Spleen (tissue), 11 donors: Measurements from ENCODE around the gene PARD6A. TPM values are rescaled to one million over a fixed set of nuclear protein-coding genes. Genes with fewer than 3 reads are reported as not detected.
A peak's percentile ranks its signal among the peaks of the same experiment; 100 is the strongest.

Source experiments
- DNase-seq: peaks from one replicate; pipeline ENCODE4 v3.0.0-alpha.2; 2020
- H3K27ac ChIP-seq, 8 donors: fragments of 200-600 bp; sonication (generic) in 7 of 8; 1 replicate in 4 of 8; 2 replicates in 4 of 8; pipeline versions ENCODE4 v1.5.0 to v1.8.0; 2016 to 2021; ENCODE audit warnings: inconsistent platforms in 4 of 8, mild to moderate bottlenecking in 4 of 8, moderate library complexity in 1 of 8
- H3K27me3 ChIP-seq, 7 donors: fragments of 200-600 bp; sonication (generic) in 6 of 7; replicated peaks in 1 of 7; 1 replicate in 4 of 7; 2 replicates in 3 of 7; pipeline versions ENCODE4 v1.5.0 to v1.8.0; 2016 to 2021; ENCODE audit warnings: inconsistent platforms in 3 of 7, mild to moderate bottlenecking in 1 of 7
- H3K36me3 ChIP-seq, 6 donors: fragments of 200-600 bp; sonication (generic) in 5 of 6; 1 replicate in 4 of 6; 2 replicates in 2 of 6; pipeline versions ENCODE4 v1.5.0 to v1.8.0; 2016 to 2021; ENCODE audit warnings: inconsistent platforms in 2 of 6
- H3K4me1 ChIP-seq, 6 donors: fragments of 200-600 bp; sonication (generic) in 5 of 6; 1 replicate in 3 of 6; 2 replicates in 3 of 6; pipeline versions ENCODE4 v1.5.0 to v1.8.0; 2016 to 2021; ENCODE audit warnings: inconsistent platforms in 3 of 6
- H3K4me3 ChIP-seq, 8 donors: fragments of 200-600 bp; sonication (generic) in 7 of 8; 1 replicate in 4 of 8; 2 replicates in 4 of 8; pipeline versions ENCODE4 v1.5.0 to v1.8.0; 2016 to 2021; ENCODE audit warnings: inconsistent platforms in 4 of 8, mild to moderate bottlenecking in 4 of 8, moderate library complexity in 2 of 8
- H3K9me3 ChIP-seq, 8 donors: fragments of 200-600 bp; sonication (generic) in 7 of 8; 1 replicate in 4 of 8; 2 replicates in 4 of 8; pipeline versions ENCODE4 v1.5.0 to v1.8.0; 2016 to 2021; ENCODE audit warnings: inconsistent platforms in 4 of 8
- POLR2A ChIP-seq, 3 donors: fragments of 450-650 bp; IDR thresholded peaks; one replicate each; pipeline ENCODE4 v1.5.1; 2017; ENCODE audit warnings: antibody characterized with exemption in 3 of 3, mild to moderate bottlenecking in 1 of 3
- POLR2AphosphoS5 ChIP-seq, 3 donors: sonication (generic); formaldehyde crosslinking; IDR thresholded peaks; one replicate each; pipeline ENCODE4 v1.5.1; 2017; ENCODE audit warnings: antibody characterized with exemption in 3 of 3
- WGBS, 5 donors: extraction: QIAGEN DNeasy Blood & Tissue Kit in 3 of 5; methylation state at CpG; one replicate each; pipeline versions ENCODE4 v1.1.5 to v1.1.7; 2013 to 2018; 5-methylcytosine and 5-hydroxymethylcytosine counted together
- intact Hi-C: fragments of 100-400 bp; cut with DNase I; formaldehyde crosslinking; loops from one replicate; pipeline ENCODE4 v1.15.0; 2023; ENCODE audit warnings: low total_unique reads
- polyA plus RNA-seq, 3 donors: library from polyadenylated mRNA; stranded (reverse); fragments of 200-250 nt; gene quantifications; one replicate each; pipeline ENCODE4 v1.2.1, GENCODE V29; 2013
- total RNA-seq, 7 donors: library from RNA; depleted of rRNA in 3 of 7; stranded (reverse); fragments of >200 nt in 3 of 7; fragmentation: NEBNext Ultra II Directional in 4 of 7; extraction: Animal tissue kit (Norgen Biotek cat#: 25700) in 4 of 7; gene quantifications; one replicate each; pipeline versions ENCODE4 v1.1.0 to v1.2.1, GENCODE V29; 2016 to 2021
- TF ChIP-seq, protein P1 (sequence below), 11 experiments: fragments of 200-600 bp in 7 of 11; fragments of 450-650 bp in 4 of 11; sonication (generic) in 4 of 11; IDR thresholded peaks in 8 of 11; conservative IDR thresholded peaks in 3 of 11; 1 replicate in 7 of 11; 2 replicates in 4 of 11; pipeline versions ENCODE4 v1.4.0 to v1.8.0; 2016 to 2021; ENCODE audit warnings: antibody characterized with exemption in 11 of 11, inconsistent platforms in 4 of 11, mild to moderate bottlenecking in 1 of 11
- donor health status: healthy with polysubstance abuse.
- donor health status: DM: no; HTN: no; CAD: no; lungs with moderate emphysema.
- donor health status: DM: no; HTN: no; CAD: no.
- donor health status: Bipolar disorder and iron deficiency.
- donor health status: healthy.
- donor health status: DM: no; HTN: no; CAD: no.
- donor health status: DM: yes; HTN: yes; CAD: no.

The PARD6A gene
- total and polyA plus RNA-seq, 10 donors = 3.3 to 13.8 (median 6.7) TPM

DNA sequence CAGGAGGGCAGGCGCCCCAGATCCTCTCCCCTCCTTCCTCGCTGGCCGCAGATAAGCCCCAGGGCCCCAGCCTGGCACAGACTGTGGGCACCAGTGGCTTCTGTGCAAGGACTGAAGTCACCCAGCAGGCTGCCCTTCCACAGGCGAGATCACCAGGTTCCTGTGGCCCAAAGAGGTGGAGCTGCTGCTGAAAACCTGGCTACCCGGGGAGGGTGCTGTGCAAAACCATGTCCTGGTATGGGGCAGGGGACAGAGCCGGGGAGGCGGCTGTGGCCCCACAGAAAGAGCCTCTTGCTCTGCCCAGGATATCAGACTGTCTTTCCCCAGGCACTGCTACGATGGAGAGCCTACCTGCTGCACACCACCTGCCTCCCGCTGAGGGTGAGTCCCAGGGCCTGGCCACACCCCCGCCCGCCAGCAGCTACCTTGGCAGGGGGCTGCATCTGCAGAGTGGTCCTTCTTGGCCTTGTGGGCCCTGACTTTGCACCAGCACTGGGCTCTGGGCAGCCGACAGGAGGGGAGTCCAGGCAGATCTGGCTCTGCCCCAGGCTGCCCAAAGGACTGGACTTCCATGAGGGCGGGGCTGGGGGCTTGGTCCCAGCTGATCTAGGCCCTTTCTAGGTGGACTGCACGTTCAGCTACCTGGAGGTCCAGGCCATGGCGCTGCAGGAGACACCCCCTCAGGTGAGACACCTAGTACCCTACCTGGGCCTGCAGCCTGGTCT, 15.2 kb upstream of the PARD6A start:
- peak overlapping the region; percentile 67 to 95 (median 82) for H3K27ac ChIP-seq
- intact Hi-C loops = no loop called here
- WGBS, 5 donors = 58 to 71% (median 64%) methylated on average over 11 to 15 of the region's 15 CpGs

DNA sequence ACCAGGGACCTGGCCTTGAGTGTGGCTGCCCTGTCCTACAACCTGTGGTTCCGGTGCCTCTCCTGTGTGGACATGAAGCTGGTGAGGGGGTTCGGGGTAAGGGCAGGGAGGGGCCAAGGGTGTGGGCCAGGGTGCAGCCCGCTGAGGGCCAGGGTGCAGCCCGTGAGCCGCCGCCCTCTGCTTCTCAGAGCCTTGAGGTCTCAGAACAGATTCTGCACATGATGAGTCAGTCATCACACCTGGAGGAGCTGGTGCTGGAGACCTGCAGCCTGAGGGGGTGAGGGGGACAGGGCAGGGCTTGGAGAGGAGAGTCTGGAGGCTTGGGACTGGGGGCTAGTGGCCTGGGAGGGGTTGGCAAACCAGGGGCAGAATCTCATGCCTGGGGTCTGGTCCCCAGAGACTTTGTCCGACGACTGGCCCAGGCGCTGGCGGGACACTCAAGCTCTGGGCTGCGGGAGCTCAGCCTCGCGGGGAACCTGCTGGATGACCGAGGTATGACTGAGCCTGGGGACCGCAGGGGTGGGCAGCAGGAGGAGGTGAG, 13.6 kb upstream of the PARD6A start:
- Histone ChIP-seq H3K27me3 (peaks cover 0 to 73% (median 6%) of the 10 kb centered on the region in 7 donors), H3K27ac (peak overlapping the region in 1 of 8 donors; percentile 95), H3K4me3 (no peak overlapping the region), H3K9me3 (no peaks in the 10 kb centered on the region), H3K36me3 (peaks cover 0 to 64% (median 39%) of the 10 kb centered on the region in 6 donors), H3K4me1 (peaks cover 8 to 60% (median 25%) of the 10 kb centered on the region in 6 donors)
- intact Hi-C loops = no loop called here
- WGBS, 5 donors = 76 to 95% (median 86%) methylated on average over 5 to 15 of the region's 15 CpGs
- no peak for DNase-seq
- TF ChIP-seq POLR2A (IDR thresholded peaks at IDR 0.05) (no peak), POLR2AphosphoS5 (IDR thresholded peaks at IDR 0.05) (no peak)
- TF ChIP-seq, protein P1, sequence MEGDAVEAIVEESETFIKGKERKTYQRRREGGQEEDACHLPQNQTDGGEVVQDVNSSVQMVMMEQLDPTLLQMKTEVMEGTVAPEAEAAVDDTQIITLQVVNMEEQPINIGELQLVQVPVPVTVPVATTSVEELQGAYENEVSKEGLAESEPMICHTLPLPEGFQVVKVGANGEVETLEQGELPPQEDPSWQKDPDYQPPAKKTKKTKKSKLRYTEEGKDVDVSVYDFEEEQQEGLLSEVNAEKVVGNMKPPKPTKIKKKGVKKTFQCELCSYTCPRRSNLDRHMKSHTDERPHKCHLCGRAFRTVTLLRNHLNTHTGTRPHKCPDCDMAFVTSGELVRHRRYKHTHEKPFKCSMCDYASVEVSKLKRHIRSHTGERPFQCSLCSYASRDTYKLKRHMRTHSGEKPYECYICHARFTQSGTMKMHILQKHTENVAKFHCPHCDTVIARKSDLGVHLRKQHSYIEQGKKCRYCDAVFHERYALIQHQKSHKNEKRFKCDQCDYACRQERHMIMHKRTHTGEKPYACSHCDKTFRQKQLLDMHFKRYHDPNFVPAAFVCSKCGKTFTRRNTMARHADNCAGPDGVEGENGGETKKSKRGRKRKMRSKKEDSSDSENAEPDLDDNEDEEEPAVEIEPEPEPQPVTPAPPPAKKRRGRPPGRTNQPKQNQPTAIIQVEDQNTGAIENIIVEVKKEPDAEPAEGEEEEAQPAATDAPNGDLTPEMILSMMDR (IDR thresholded peaks at IDR 0.05 in 8 of 11, conservative IDR thresholded peaks at IDR 0.05 in 3 of 11) = no peak

More for the DNA sequence above, 15.2 kb upstream of the PARD6A start:
- no peak for TF ChIP-seq POLR2A (IDR thresholded peaks at IDR 0.05)
- TF ChIP-seq POLR2AphosphoS5 (IDR thresholded peaks at IDR 0.05) = no peak
- TF ChIP-seq, protein P1 (IDR thresholded peaks at IDR 0.05 in 8 of 11, conservative IDR thresholded peaks at IDR 0.05 in 3 of 11) = no peak
- Histone ChIP-seq H3K4me1 (peaks cover 8 to 60% (median 25%) of the 10 kb centered on the region in 6 donors), H3K27me3 (peaks cover 0 to 59% (median 6%) of the 10 kb centered on the region in 7 donors), H3K4me3 (peak overlapping the region; percentile 24 to 77 (median 50)), H3K36me3 (peaks cover 0 to 48% (median 26%) of the 10 kb centered on the region in 6 donors), H3K9me3 (no peaks in the 10 kb centered on the region)
- peak; percentile 80 for DNase-seq

DNA sequence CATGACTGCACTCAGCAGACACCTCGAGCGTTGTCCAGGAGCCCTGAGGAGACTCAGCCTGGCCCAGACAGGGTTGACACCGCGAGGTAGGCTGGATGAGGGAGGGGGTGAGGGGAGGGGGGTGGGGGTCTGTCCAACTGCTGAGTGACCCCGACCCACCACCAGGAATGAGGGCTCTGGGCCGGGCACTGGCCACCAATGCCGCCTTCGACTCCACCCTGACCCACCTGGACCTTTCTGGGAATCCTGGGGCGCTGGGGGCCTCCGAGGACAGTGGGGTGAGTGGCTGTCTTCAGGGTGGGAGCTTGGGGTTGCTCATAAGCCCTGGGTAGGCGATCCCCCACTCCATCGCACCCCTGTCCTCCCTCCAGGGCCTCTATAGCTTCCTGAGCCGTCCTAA, 13.1 kb upstream of the PARD6A start:
- TF ChIP-seq POLR2A (IDR thresholded peaks at IDR 0.05) (no peak), POLR2AphosphoS5 (IDR thresholded peaks at IDR 0.05) (no peak)
- TF ChIP-seq, protein P1 (IDR thresholded peaks at IDR 0.05 in 8 of 11, conservative IDR thresholded peaks at IDR 0.05 in 3 of 11) = no peak
- Histone ChIP-seq H3K9me3 (no peaks in the 10 kb centered on the region), H3K27ac (no peak overlapping the region), H3K4me3 (no peak overlapping the region), H3K4me1 (peaks cover 8 to 64% (median 25%) of the 10 kb centered on the region in 6 donors), H3K27me3 (peaks cover 0 to 78% (median 6%) of the 10 kb centered on the region in 7 donors), H3K36me3 (peaks cover 0 to 68% (median 41%) of the 10 kb centered on the region in 6 donors)
- 84 to 92% (median 88%) methylated on average over 6 to 13 of the region's 13 CpGs for WGBS, 5 donors
- no peak for DNase-seq
- intact Hi-C loops = no loop called here
